Measurements from ENCODE around the gene SLC6A7.

Gene SLC6A7

GRCh38 chr5:150184990-150185912 lies 4.6 kb upstream of the SLC6A7 start:
- no peak overlapping the region for H3K4me3 ChIP-seq (ENCODE audit: low read depth, low read length)
- H3K27ac ChIP-seq (ENCODE audit: low read depth, low read length): no peak overlapping the region
- no peak overlapping the region for H3K9ac ChIP-seq (ENCODE audit: low read depth, low read length)
- H3K27me3 ChIP-seq (ENCODE audit: control insufficient read depth, insufficient read depth, low read length): peaks cover 56% of the 10 kb centered on the region
- H3K36me3 ChIP-seq (ENCODE audit: control insufficient read depth, insufficient read depth, low read length): no peaks in the 10 kb centered on the region
- H3K4me1 ChIP-seq (ENCODE audit: control insufficient read depth, insufficient read depth, low read length): peaks cover 15% of the 10 kb centered on the region; the same call in 1 of the 2 replicates
- no peaks in the 10 kb centered on the region for H3K9me3 ChIP-seq (ENCODE audit: control insufficient read depth, insufficient read depth, low read length)

- H3K4me3 ChIP-seq (ENCODE audit: low read depth, low read length): no peak overlapping the region
- H3K27me3 ChIP-seq (ENCODE audit: control insufficient read depth, insufficient read depth, low read length): peaks cover 65% of the 10 kb centered on the region
Observed at GRCh38 chr5:150186137-150186536, 3.7 kb upstream of the SLC6A7 start.

GRCh38 chr5:150186897-150187296 lies 3.0 kb upstream of the SLC6A7 start:
- peaks cover 15% of the 10 kb centered on the region; the same call in 1 of the 2 replicates for H3K4me1 ChIP-seq (ENCODE audit: control insufficient read depth, insufficient read depth, low read length)
- H3K27ac ChIP-seq (ENCODE audit: low read depth, low read length): no peak overlapping the region
- H3K36me3 ChIP-seq (ENCODE audit: control insufficient read depth, insufficient read depth, low read length): no peaks in the 10 kb centered on the region
- no peaks in the 10 kb centered on the region for H3K9me3 ChIP-seq (ENCODE audit: control insufficient read depth, insufficient read depth, low read length)
- H3K27me3 ChIP-seq (ENCODE audit: control insufficient read depth, insufficient read depth, low read length): peaks cover 71% of the 10 kb centered on the region
- H3K4me3 ChIP-seq (ENCODE audit: low read depth, low read length): no peak overlapping the region
- H3K9ac ChIP-seq (ENCODE audit: low read depth, low read length): no peak overlapping the region

More at GRCh38 chr5:150186137-150186536, 3.7 kb upstream of the SLC6A7 start:
- no peak overlapping the region for H3K9ac ChIP-seq (ENCODE audit: low read depth, low read length)
- H3K9me3 ChIP-seq (ENCODE audit: control insufficient read depth, insufficient read depth, low read length): no peaks in the 10 kb centered on the region
- no peaks in the 10 kb centered on the region for H3K36me3 ChIP-seq (ENCODE audit: control insufficient read depth, insufficient read depth, low read length)
- H3K4me1 ChIP-seq (ENCODE audit: control insufficient read depth, insufficient read depth, low read length): peaks cover 15% of the 10 kb centered on the region; the same call in 1 of the 2 replicates
- no peak overlapping the region for H3K27ac ChIP-seq (ENCODE audit: low read depth, low read length)

GRCh38 chr5:150188146-150188842 lies 1.6 kb upstream of the SLC6A7 start:
- Histone ChIP-seq H3K4me3 (ENCODE audit: low read depth, low read length) (no peak overlapping the region), H3K36me3 (ENCODE audit: control insufficient read depth, insufficient read depth, low read length) (no peaks in the 10 kb centered on the region), H3K9me3 (ENCODE audit: control insufficient read depth, insufficient read depth, low read length) (no peaks in the 10 kb centered on the region), H3K27me3 (ENCODE audit: control insufficient read depth, insufficient read depth, low read length) (peaks cover 77% of the 10 kb centered on the region), H3K9ac (ENCODE audit: low read depth, low read length) (no peak overlapping the region), H3K4me1 (ENCODE audit: control insufficient read depth, insufficient read depth, low read length) (peaks cover 15% of the 10 kb centered on the region; the same call in 1 of the 2 replicates), H3K27ac (ENCODE audit: low read depth, low read length) (no peak overlapping the region)

- no peak overlapping the region for H3K4me3 ChIP-seq (ENCODE audit: low read depth, low read length)
- H3K4me1 ChIP-seq (ENCODE audit: control insufficient read depth, insufficient read depth, low read length): peaks cover 15% of the 10 kb centered on the region; the same call in 1 of the 2 replicates
- H3K27ac ChIP-seq (ENCODE audit: low read depth, low read length): no peak overlapping the region
- no peaks in the 10 kb centered on the region for H3K36me3 ChIP-seq (ENCODE audit: control insufficient read depth, insufficient read depth, low read length)
- H3K9me3 ChIP-seq (ENCODE audit: control insufficient read depth, insufficient read depth, low read length): no peaks in the 10 kb centered on the region
- H3K27me3 ChIP-seq (ENCODE audit: control insufficient read depth, insufficient read depth, low read length): peaks cover 77% of the 10 kb centered on the region
- H3K9ac ChIP-seq (ENCODE audit: low read depth, low read length): no peak overlapping the region
Observed at GRCh38 chr5:150189326-150189725, 536 bp upstream of the SLC6A7 start.

- H3K27me3 ChIP-seq (ENCODE audit: control insufficient read depth, insufficient read depth, low read length): peaks cover 69% of the 10 kb centered on the region
- no peaks in the 10 kb centered on the region for H3K36me3 ChIP-seq (ENCODE audit: control insufficient read depth, insufficient read depth, low read length)
- no peaks in the 10 kb centered on the region for H3K9me3 ChIP-seq (ENCODE audit: control insufficient read depth, insufficient read depth, low read length)
- H3K9ac ChIP-seq (ENCODE audit: low read depth, low read length): no peak overlapping the region
- H3K4me3 ChIP-seq (ENCODE audit: low read depth, low read length): peak overlapping the region; percentile 56
- peaks cover 11% of the 10 kb centered on the region; the same call in 1 of the 2 replicates for H3K4me1 ChIP-seq (ENCODE audit: control insufficient read depth, insufficient read depth, low read length)
- H3K27ac ChIP-seq (ENCODE audit: low read depth, low read length): no peak overlapping the region
Observed at GRCh38 chr5:150190503-150190979, 679 bp downstream of the SLC6A7 start.

GRCh38 chr5:150190987-150191386 lies 1.1 kb downstream of the SLC6A7 start:
- Histone ChIP-seq H3K27me3 (ENCODE audit: control insufficient read depth, insufficient read depth, low read length) (peaks cover 64% of the 10 kb centered on the region), H3K4me3 (ENCODE audit: low read depth, low read length) (0 out of 2 replicates have a peak overlapping the region, but pooled peaks have one; percentile 56), H3K9me3 (ENCODE audit: control insufficient read depth, insufficient read depth, low read length) (no peaks in the 10 kb centered on the region), H3K27ac (ENCODE audit: low read depth, low read length) (no peak overlapping the region), H3K36me3 (ENCODE audit: control insufficient read depth, insufficient read depth, low read length) (no peaks in the 10 kb centered on the region), H3K9ac (ENCODE audit: low read depth, low read length) (no peak overlapping the region), H3K4me1 (ENCODE audit: control insufficient read depth, insufficient read depth, low read length) (peaks cover 7% of the 10 kb centered on the region; the same call in 1 of the 2 replicates)

- peaks cover 49% of the 10 kb centered on the region for H3K27me3 ChIP-seq (ENCODE audit: control insufficient read depth, insufficient read depth, low read length)
Observed at GRCh38 chr5:150192462-150192861, 2.6 kb downstream of the SLC6A7 start.

GRCh38 chr5:150195736-150196485 lies 6.0 kb downstream of the SLC6A7 start:
- H3K9ac ChIP-seq (ENCODE audit: low read depth, low read length): no peak overlapping the region
- no peak overlapping the region for H3K4me3 ChIP-seq (ENCODE audit: low read depth, low read length)
- H3K27ac ChIP-seq (ENCODE audit: low read depth, low read length): no peak overlapping the region
- no peaks in the 10 kb centered on the region for H3K4me1 ChIP-seq (ENCODE audit: control insufficient read depth, insufficient read depth, low read length)
- no peaks in the 10 kb centered on the region for H3K36me3 ChIP-seq (ENCODE audit: control insufficient read depth, insufficient read depth, low read length)
- H3K27me3 ChIP-seq (ENCODE audit: control insufficient read depth, insufficient read depth, low read length): peaks cover 15% of the 10 kb centered on the region
- no peaks in the 10 kb centered on the region for H3K9me3 ChIP-seq (ENCODE audit: control insufficient read depth, insufficient read depth, low read length)

More at GRCh38 chr5:150192462-150192861, 2.6 kb downstream of the SLC6A7 start:
- Histone ChIP-seq H3K27ac (ENCODE audit: low read depth, low read length) (no peak overlapping the region), H3K4me3 (ENCODE audit: low read depth, low read length) (no peak overlapping the region), H3K9me3 (ENCODE audit: control insufficient read depth, insufficient read depth, low read length) (no peaks in the 10 kb centered on the region), H3K4me1 (ENCODE audit: control insufficient read depth, insufficient read depth, low read length) (no peaks in the 10 kb centered on the region), H3K36me3 (ENCODE audit: control insufficient read depth, insufficient read depth, low read length) (no peaks in the 10 kb centered on the region), H3K9ac (ENCODE audit: low read depth, low read length) (no peak overlapping the region)

GRCh38 chr5:150196514-150196913 lies 6.7 kb downstream of the SLC6A7 start:
- peaks cover 10% of the 10 kb centered on the region for H3K27me3 ChIP-seq (ENCODE audit: control insufficient read depth, insufficient read depth, low read length)
- no peaks in the 10 kb centered on the region for H3K4me1 ChIP-seq (ENCODE audit: control insufficient read depth, insufficient read depth, low read length)
- H3K36me3 ChIP-seq (ENCODE audit: control insufficient read depth, insufficient read depth, low read length): no peaks in the 10 kb centered on the region
- H3K9ac ChIP-seq (ENCODE audit: low read depth, low read length): no peak overlapping the region
- no peak overlapping the region for H3K4me3 ChIP-seq (ENCODE audit: low read depth, low read length)
- no peaks in the 10 kb centered on the region for H3K9me3 ChIP-seq (ENCODE audit: control insufficient read depth, insufficient read depth, low read length)
- no peak overlapping the region for H3K27ac ChIP-seq (ENCODE audit: low read depth, low read length)
